Transverse colon (tissue), 4 donors: ENCODE data around the gene HHATL.

Experiments used
- POLR2A ChIP-seq: fragments of 450-650 bp; IDR thresholded peaks from one replicate; pipeline ENCODE4 v1.6.1; 2016; ENCODE audit warnings: antibody characterized with exemption, mild to moderate bottlenecking, moderate library complexity
- POLR2AphosphoS5 ChIP-seq, 3 donors: sonication (generic); formaldehyde crosslinking; IDR thresholded peaks; one replicate each; pipeline ENCODE4 v1.6.1; 2016; ENCODE audit warnings: antibody characterized with exemption in 3 of 3
- TF ChIP-seq, protein P1 (sequence below), 5 experiments: fragments of 200-600 bp in 3 of 5; fragments of 450-650 bp in 2 of 5; sonication (generic) in 3 of 5; IDR thresholded peaks; 1 replicate in 2 of 5; 2 replicates in 3 of 5; pipeline ENCODE4 v1.5.1; 2016 to 2017; ENCODE audit warnings: antibody characterized with exemption in 5 of 5, inconsistent platforms in 3 of 5, mild to moderate bottlenecking in 2 of 5, moderate library complexity in 1 of 5

DNA sequence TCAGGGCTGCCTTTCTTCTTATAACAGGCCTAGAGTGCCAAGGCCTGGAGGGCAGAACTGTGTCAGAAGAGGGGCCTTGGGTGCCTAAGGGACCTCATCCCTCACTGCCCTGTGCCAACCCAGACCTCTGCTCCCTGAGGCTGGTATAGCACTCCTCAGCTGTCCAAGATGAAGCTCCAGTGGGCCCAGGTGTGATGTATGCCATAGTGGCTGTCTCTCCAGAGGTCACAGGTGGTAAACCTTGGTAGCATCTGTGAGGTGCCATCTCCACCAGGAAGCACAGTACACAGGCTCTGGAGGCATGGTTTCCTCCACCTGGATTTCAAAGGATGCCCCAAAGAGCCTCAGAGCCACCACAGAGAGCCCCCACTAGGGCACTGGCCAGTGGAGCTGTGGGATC is 29.5 kb downstream of the HHATL start:
- TF ChIP-seq, protein P1, sequence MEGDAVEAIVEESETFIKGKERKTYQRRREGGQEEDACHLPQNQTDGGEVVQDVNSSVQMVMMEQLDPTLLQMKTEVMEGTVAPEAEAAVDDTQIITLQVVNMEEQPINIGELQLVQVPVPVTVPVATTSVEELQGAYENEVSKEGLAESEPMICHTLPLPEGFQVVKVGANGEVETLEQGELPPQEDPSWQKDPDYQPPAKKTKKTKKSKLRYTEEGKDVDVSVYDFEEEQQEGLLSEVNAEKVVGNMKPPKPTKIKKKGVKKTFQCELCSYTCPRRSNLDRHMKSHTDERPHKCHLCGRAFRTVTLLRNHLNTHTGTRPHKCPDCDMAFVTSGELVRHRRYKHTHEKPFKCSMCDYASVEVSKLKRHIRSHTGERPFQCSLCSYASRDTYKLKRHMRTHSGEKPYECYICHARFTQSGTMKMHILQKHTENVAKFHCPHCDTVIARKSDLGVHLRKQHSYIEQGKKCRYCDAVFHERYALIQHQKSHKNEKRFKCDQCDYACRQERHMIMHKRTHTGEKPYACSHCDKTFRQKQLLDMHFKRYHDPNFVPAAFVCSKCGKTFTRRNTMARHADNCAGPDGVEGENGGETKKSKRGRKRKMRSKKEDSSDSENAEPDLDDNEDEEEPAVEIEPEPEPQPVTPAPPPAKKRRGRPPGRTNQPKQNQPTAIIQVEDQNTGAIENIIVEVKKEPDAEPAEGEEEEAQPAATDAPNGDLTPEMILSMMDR (IDR thresholded peaks at IDR 0.05), result no peak
- TF ChIP-seq POLR2AphosphoS5 (IDR thresholded peaks at IDR 0.05) (no peak), POLR2A (no peak)
